Stimulated activated CD4-positive, alpha-beta T cell treated with anti-CD3 and anti-CD28 coated beads, Interleukin-2, amount 100 ng/mL, for 4 hours (primary cell): ENCODE measurements around the gene OR2D3.
"Not testable (repeated sequence)": the region's sequence is repeated elsewhere in the genome, so short reads cannot be mapped to it uniquely, and the experiment has no call there.

Experiments used
- DNase-seq: peaks from one replicate; pipeline ENCODE4 v3.0.0-alpha.2; 2020; ENCODE audit warnings: low read depth

The OR2D3 gene

GRCh38 chr11:6927030-6927617 is 6.3 kb downstream of the OR2D3 start:
- DNase-seq = no peak

DNA sequence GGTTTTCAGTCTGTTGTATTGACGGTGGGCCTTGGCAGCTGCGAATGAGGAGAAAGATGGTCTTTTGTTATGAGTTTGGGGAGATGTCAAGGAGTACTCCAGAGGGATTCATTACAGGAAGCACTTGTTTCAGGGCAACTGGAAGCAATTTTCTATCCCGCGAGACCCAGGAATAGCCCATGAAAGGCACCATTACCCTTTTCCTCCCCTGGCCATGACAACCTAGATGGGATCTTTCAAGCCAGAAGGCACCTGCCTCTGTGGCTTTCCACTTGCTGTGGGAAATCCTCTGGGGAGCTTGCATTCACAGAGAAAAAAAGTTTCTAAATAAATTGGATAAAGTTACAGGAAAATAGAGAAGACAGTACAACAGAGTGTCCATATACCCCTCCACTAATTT is 8.1 kb downstream of the OR2D3 start:
- no peak for DNase-seq

GRCh38 chr11:6931146-6931713 is 10.4 kb downstream of the OR2D3 start:
- no peak for DNase-seq

DNA sequence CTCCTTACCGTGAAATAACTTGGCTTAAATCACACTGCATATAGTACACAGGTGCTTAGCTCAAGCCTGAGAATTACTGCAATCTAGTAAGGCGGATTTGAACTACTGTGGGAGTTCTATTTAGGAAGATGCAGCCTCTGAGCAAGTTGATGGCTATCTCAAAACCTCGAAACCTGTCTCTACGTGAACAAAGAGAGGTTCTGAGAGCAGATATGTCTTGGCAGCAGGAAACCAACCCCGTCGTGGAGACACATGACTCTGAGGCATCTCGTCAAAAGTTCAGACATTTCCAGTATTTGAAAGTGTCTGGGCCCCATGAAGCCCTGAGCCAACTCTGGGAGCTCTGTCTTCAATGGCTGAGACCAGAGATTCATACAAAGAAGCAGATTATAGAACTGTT is 11.3 kb downstream of the OR2D3 start:
- DNase-seq = no peak

DNA sequence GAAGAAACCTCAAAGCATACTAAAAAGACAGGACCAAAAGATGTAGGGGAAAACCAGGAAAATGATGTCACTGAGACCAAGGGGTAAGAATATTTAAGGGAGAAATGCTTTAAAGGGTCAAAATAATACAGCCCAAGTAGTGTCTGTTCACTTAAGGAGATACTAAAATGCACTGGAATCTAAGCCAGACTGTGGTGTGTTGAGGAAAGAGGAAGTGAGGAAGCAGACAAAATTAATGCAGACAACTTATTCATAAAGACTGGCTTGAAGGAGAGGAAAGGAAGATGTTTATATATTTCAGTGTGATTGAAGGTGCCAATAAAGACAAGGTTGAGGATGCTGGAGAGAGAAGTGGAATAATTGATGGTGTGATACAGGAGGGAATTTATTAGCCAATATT is 21.2 kb downstream of the OR2D3 start:
- DNase-seq = no peak

- DNase-seq = no peak
These were observed 22.3 kb downstream of the OR2D3 start for GRCh38 chr11:6943131-6943530.

DNA sequence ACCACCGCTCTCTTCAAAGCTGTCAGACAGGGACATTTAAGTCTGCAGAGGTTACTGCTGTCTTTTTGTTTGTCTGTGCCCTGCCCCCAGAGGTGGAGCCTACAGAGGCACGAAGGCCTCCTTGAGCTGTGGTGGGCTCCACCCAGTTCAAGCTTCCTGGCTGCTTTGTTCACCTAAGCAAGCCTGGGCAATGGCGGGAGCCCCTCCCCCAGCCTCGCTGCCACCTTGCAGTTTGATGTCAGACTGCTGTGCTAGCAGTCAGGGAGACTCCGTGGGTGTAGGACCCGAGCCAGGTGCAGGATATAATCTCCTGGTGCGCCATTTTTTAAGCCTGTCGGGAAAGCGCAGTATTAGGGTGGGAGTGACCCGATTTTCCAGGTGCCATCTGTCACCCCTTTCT is 33.4 kb downstream of the OR2D3 start:
- not testable (repeated sequence) for DNase-seq

- DNase-seq = no peak
These were observed 41.3 kb downstream of the OR2D3 start for GRCh38 chr11:6962141-6962540.

GRCh38 chr11:6962673-6963072 is 41.9 kb downstream of the OR2D3 start:
- no peak for DNase-seq

GRCh38 chr11:6968816-6969215 is 48.0 kb downstream of the OR2D3 start:
- no peak for DNase-seq

DNA sequence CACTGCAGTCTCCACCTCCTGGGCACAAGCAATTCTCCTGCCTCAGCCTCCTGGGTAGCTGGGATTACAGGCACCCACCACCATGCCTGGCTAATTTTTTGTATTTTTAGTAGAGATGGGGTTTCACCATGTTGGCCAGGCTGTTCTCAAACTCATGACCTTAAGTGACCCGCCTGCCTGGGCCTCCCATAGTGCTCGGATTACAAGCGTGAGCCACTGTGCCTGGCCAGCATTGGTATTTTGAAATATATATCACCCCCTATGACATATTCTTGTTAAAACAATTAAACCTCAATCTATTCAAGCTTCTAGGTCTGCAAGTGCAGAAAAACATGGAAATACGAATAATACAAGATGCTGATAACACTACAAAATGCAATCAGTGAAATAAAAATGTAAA is 49.1 kb downstream of the OR2D3 start:
- DNase-seq = not testable (repeated sequence)
